Heart right ventricle (tissue), 16 donors: ENCODE results near the gene MICALL2. TPM values are rescaled to one million over a fixed set of nuclear protein-coding genes. Genes with fewer than 3 reads are reported as not detected.

Source experiments
- ATAC-seq, 8 donors: fragments of 200-7000 bp; cut with Tn5 transposase; one replicate each; pipeline ENCODE4 v1.9.1; 2020; ENCODE audit warnings: mild to moderate bottlenecking in 8 of 8, moderate library complexity in 8 of 8, moderate number of reproducible peaks in 1 of 8
- DNase-seq, 2 donors: peaks; one replicate each; pipeline ENCODE4 v3.0.0-alpha.2; 2020
- H3K27ac ChIP-seq, 10 donors: fragments of 200-600 bp; sonication (generic) in 2 of 10; one replicate each; pipeline versions ENCODE4 v1.5.0 to v1.8.0; 2020 to 2022; ENCODE audit warnings: mild to moderate bottlenecking in 3 of 10
- H3K27me3 ChIP-seq, 7 donors: fragments of 200-600 bp; one replicate each; pipeline ENCODE4 v1.8.0; 2021 to 2022; ENCODE audit warnings: mild to moderate bottlenecking in 2 of 7
- H3K36me3 ChIP-seq, 9 donors: fragments of 200-600 bp; sonication (generic) in 1 of 9; one replicate each; pipeline versions ENCODE4 v1.5.0 to v1.8.0; 2020 to 2022; ENCODE audit warnings: mild to moderate bottlenecking in 2 of 9
- H3K4me1 ChIP-seq, 9 donors: fragments of 200-600 bp; sonication (generic) in 1 of 9; one replicate each; pipeline versions ENCODE4 v1.5.0 to v1.8.0; 2020 to 2022; ENCODE audit warnings: mild to moderate bottlenecking in 4 of 9
- H3K4me3 ChIP-seq, 10 donors: fragments of 200-600 bp; sonication (generic) in 2 of 10; one replicate each; pipeline versions ENCODE4 v1.5.0 to v1.8.0; 2020 to 2022; ENCODE audit warnings: mild to moderate bottlenecking in 7 of 10, moderate library complexity in 2 of 10
- H3K9me3 ChIP-seq, 11 donors: fragments of 200-600 bp in 10 of 11; sonication (generic) in 2 of 11; one replicate each; pipeline versions ENCODE4 v1.5.0 to v1.8.0; 2013 to 2022; ENCODE audit warnings: mild to moderate bottlenecking in 2 of 11, control low read depth in 1 of 11, moderate library complexity in 1 of 11
- WGBS, 2 donors: extraction: QIAGEN DNeasy Blood & Tissue Kit; methylation state at CpG; one replicate each; pipeline ENCODE4 v1.1.7; 2013; ENCODE audit warnings: inconsistent platforms in 1 of 2; 5-methylcytosine and 5-hydroxymethylcytosine counted together
- intact Hi-C, 10 donors: fragments of 100-400 bp; cut with DNase I; formaldehyde crosslinking; loops; one replicate each; pipeline versions ENCODE4 v1.11.1 to v1.14.2; 2022
- polyA plus RNA-seq, 2 donors: library from polyadenylated mRNA; stranded (reverse); fragments of 200-250 nt; gene quantifications; one replicate each; pipeline ENCODE4 v1.2.3, GENCODE V29; 2013
- total RNA-seq, 10 donors: library from RNA; stranded (reverse); fragmentation: NEBNext Ultra II Directional in 3 of 10; extraction: Animal tissue kit (Norgen Biotek cat#: 25700) in 3 of 10; gene quantifications; one replicate each; pipeline versions ENCODE4 v1.2.1 to v1.2.4, GENCODE V29; 2021 to 2023
- TF ChIP-seq, protein P1 (sequence below), 9 donors: fragments of 200-600 bp; sonication (generic) in 2 of 9; IDR thresholded peaks; one replicate each; pipeline versions ENCODE4 v1.5.0 to v1.8.0; 2021 to 2022; ENCODE audit warnings: antibody characterized with exemption in 9 of 9, mild to moderate bottlenecking in 5 of 9, moderate library complexity in 1 of 9
- donor health status: Arrhythmogenic right ventricular cardiomyopathy.
- donor health status: ischemic (EF 13 %, LVEDD 7.1; RV severe dilation, severe dysfunction).
- donor health status: healthy with polysubstance abuse.
- donor health status: DM: no; HTN: yes; CAD: no.
- donor health status: DM: no; HTN: no; CAD: no.
- donor health status: ischemic (EF 25% LVEDD 6.9; RV normal size, moderate dysfunction).
- donor health status: ischemic (EF 25% LVEDD 5.7; RV mildly dilated, moderate dysfunction).
- donor health status: healthy.
- donor health status: DM: yes; HTN: yes; CAD: no.
- donor health status: Ischemic cardiomyopathy.
- donor health status: ischemic (EF 35%, LVEDD 5.7; RV mildly dilated, moderate dysfunction).
- donor health status: nonischemic (EF 11% LVEDD 7.7; RV severe dilation, severe dysfunction).
- donor health status: DM: yes; HTN: yes; CAD: no.
- donor health status: PGD.
- donor health status: ischemic (EF 29% LVEDD 5.4; RV normal size, mild dysfunction).
- donor health status: nonischemic (EF 23%, LVEDD 6.1; RV moderate dilation, normal function).

Gene MICALL2
- total and polyA plus RNA-seq, 12 donors = 4.6 to 38.3 (median 8.7) TPM

DNA sequence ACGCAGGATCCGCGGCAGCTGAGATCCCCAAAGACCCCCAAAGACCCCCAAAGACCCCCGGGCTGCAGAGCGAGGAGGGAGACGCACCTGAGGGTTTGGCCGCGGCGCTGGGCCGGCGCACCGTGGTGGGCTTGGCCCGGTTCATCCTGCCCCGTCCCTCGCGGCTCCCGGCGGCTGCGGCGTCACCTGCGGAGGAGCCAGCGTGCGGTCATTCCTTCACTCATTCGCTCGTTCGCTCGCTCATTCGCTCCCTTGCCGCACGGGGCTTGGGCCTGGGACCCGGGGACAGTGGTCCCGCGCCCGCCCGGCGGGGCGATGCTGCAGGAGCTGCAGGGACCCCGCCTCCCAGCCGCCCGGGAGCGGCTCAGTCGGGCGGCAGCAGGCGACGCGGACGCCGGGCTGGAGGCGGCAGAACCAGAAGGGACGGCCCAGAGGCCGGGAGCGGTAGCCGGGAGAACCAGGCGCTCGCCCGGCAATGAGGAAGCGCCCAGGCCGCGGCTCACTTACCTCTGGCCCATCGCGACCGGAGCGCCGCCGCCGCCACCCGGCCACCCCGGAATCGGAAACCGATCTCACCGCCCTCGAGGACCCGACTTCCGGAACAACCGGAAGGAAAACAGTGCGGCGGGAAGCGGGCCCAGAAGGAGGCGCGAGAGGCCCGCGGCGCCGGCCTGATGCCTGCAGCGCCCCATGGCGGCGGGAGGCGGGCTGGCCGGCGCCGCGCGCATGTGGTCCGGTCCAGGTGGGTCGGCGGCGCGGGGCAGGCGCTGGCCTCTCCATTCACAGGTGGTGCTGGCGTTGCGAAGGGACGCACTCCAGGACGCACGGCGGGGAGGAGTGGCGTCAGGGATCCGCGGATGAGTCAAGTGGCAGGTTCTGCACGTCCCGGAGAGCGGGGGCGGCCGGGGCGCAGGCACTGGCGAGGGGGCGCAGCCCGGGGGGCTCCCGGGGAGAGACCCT, 44.8 kb upstream of the MICALL2 start, which contains the start of gene INTS1:
INTS1 (minus strand) TSS at position 574 of the 960 bp plus-strand sequence; CDS start at position 145, 429 bp downstream.
- peak within 1 kb of the TSS; percentile 82 to 100 (median 94) for H3K4me3 ChIP-seq
- TF ChIP-seq, protein P1, sequence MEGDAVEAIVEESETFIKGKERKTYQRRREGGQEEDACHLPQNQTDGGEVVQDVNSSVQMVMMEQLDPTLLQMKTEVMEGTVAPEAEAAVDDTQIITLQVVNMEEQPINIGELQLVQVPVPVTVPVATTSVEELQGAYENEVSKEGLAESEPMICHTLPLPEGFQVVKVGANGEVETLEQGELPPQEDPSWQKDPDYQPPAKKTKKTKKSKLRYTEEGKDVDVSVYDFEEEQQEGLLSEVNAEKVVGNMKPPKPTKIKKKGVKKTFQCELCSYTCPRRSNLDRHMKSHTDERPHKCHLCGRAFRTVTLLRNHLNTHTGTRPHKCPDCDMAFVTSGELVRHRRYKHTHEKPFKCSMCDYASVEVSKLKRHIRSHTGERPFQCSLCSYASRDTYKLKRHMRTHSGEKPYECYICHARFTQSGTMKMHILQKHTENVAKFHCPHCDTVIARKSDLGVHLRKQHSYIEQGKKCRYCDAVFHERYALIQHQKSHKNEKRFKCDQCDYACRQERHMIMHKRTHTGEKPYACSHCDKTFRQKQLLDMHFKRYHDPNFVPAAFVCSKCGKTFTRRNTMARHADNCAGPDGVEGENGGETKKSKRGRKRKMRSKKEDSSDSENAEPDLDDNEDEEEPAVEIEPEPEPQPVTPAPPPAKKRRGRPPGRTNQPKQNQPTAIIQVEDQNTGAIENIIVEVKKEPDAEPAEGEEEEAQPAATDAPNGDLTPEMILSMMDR (IDR thresholded peaks at IDR 0.05) = peak; percentile 75 to 98 (median 94)
- peak within 1 kb of the TSS in 9 of 10 donors; percentile 59 to 89 (median 76) for H3K27ac ChIP-seq
- ATAC-seq = peak; percentile 82 to 94 (median 90)
- intact Hi-C loops = loop anchor here in 5 of 10 donors (2.0 to 10.0 kb wide), 5 partner anchors 33 to 63 kb away; partner anchors contain the start of gene TMEM184A (in 2 of the 5)
- WGBS, 2 donors = 0 to 1% methylated on average over 117 to 118 of the region's 118 CpGs
- H3K4me1 ChIP-seq = peaks cover 12 to 36% (median 29%) of the 10 kb centered on the region in 9 donors
- no peaks in the 10 kb centered on the region for H3K27me3 ChIP-seq
- no peaks in the 10 kb centered on the region for H3K9me3 ChIP-seq
- H3K36me3 ChIP-seq = peaks cover 0 to 40% (median 14%) of the 10 kb centered on the region in 9 donors
- peak; percentile 92 to 94 for DNase-seq

- ATAC-seq = no peak
- TF ChIP-seq, protein P1 (IDR thresholded peaks at IDR 0.05) = no peak
- 24% methylated on average over 24 of the region's 24 CpGs for WGBS, 2 donors
- no peaks in the 10 kb centered on the region for H3K9me3 ChIP-seq
- H3K36me3 ChIP-seq = peaks cover 0 to 47% (median 18%) of the 10 kb centered on the region in 9 donors
- no peaks in the 10 kb centered on the region for H3K27me3 ChIP-seq
- DNase-seq = peak in 1 of 2 donors; percentile 9
- intact Hi-C loops = loop anchor here in 4 of 10 donors (5.0 to 10.0 kb wide), 4 partner anchors 34 to 64 kb away; partner anchors contain the start of gene TMEM184A (in 2 of the 4)
- H3K4me1 ChIP-seq = peaks cover 12 to 36% (median 29%) of the 10 kb centered on the region in 9 donors
- peak overlapping the region; percentile 82 to 100 (median 94) for H3K4me3 ChIP-seq
- peak overlapping the region in 3 of 10 donors; percentile 63 to 89 (median 81) for H3K27ac ChIP-seq
Measured at GRCh38 chr7:1503390-1503789, 44.1 kb upstream of the MICALL2 start.

- H3K4me3 ChIP-seq = peak overlapping the region in 9 of 10 donors; percentile 82 to 100 (median 91)
- intact Hi-C loops = loop anchor here in 4 of 10 donors (5.0 to 10.0 kb wide), 4 partner anchors 34 to 64 kb away; partner anchors contain the start of gene TMEM184A (in 2 of the 4)
Measured at GRCh38 chr7:1502845-1503244, 43.6 kb upstream of the MICALL2 start.

More at GRCh38 chr7:1502845-1503244, 43.6 kb upstream of the MICALL2 start:
- H3K9me3 ChIP-seq = no peaks in the 10 kb centered on the region
- WGBS, 2 donors = 86 to 89% methylated on average over 20 of the region's 20 CpGs
- ATAC-seq (no peak), DNase-seq (no peak)
- TF ChIP-seq, protein P1 (IDR thresholded peaks at IDR 0.05) = no peak
- H3K36me3 ChIP-seq = peaks cover 0 to 53% (median 18%) of the 10 kb centered on the region in 9 donors
- no peaks in the 10 kb centered on the region for H3K27me3 ChIP-seq
- peaks cover 12 to 36% (median 29%) of the 10 kb centered on the region in 9 donors for H3K4me1 ChIP-seq
- no peak overlapping the region for H3K27ac ChIP-seq
